GM18517 (cell line): ENCODE results near the gene FAM20B.
"Not testable (repeated sequence)": the region's sequence is repeated elsewhere in the genome, so short reads cannot be mapped to it uniquely, and the experiment has no call there.

ENCODE experiments used
- ATAC-seq: cut with Tn5 transposase; IDR thresholded peaks from one replicate; pipeline ENCODE4 v1.9.1; 2021; ENCODE audit warnings: mild to moderate bottlenecking, moderate library complexity; ENCODE audit not compliant: unreplicated experiment

FAM20B gene

GRCh38 chr1:179021873-179022272 lies 3.8 kb upstream of the FAM20B start:
- ATAC-seq = no peak

- no peak for ATAC-seq
Observed at GRCh38 chr1:179023946-179024650, 1.6 kb upstream of the FAM20B start.

- peak; percentile 68 for ATAC-seq
Observed at GRCh38 chr1:179025975-179026812, 500 bp downstream of the FAM20B start.

- ATAC-seq = no peak
Observed at GRCh38 chr1:179026813-179027669, 1.3 kb downstream of the FAM20B start.

- no peak for ATAC-seq
Observed at GRCh38 chr1:179029321-179029759, 3.6 kb downstream of the FAM20B start.

GRCh38 chr1:179030130-179030529 lies 4.4 kb downstream of the FAM20B start:
- no peak for ATAC-seq

- ATAC-seq = no peak
Observed at GRCh38 chr1:179030683-179031082, 5.0 kb downstream of the FAM20B start.

- no peak for ATAC-seq
Observed at GRCh38 chr1:179031284-179031683, 5.6 kb downstream of the FAM20B start.

- ATAC-seq = no peak
Observed at GRCh38 chr1:179031855-179032513, 6.3 kb downstream of the FAM20B start.

- ATAC-seq = peak; percentile 85
Observed at GRCh38 chr1:179034720-179035119, 9.0 kb downstream of the FAM20B start.

- no peak for ATAC-seq
Observed at GRCh38 chr1:179036844-179037465, 11.3 kb downstream of the FAM20B start.

GRCh38 chr1:179038528-179039281 lies 13.0 kb downstream of the FAM20B start:
- no peak for ATAC-seq

- not testable (repeated sequence) for ATAC-seq
Observed at GRCh38 chr1:179039502-179040174, 13.9 kb downstream of the FAM20B start.

GRCh38 chr1:179040175-179040551 lies 14.5 kb downstream of the FAM20B start:
- not testable (repeated sequence) for ATAC-seq

GRCh38 chr1:179042087-179042486 lies 16.4 kb downstream of the FAM20B start:
- no peak for ATAC-seq

- no peak for ATAC-seq
Observed at GRCh38 chr1:179042700-179043099, 17.0 kb downstream of the FAM20B start.

- ATAC-seq = no peak
Observed at GRCh38 chr1:179043266-179043665, 17.6 kb downstream of the FAM20B start.

GRCh38 chr1:179043907-179044306 lies 18.2 kb downstream of the FAM20B start:
- no peak for ATAC-seq
